K562 (cell line): Measurements from ENCODE around the gene GLRA1. TPM values are rescaled to one million over a fixed set of nuclear protein-coding genes. Genes with fewer than 3 reads are reported as not detected.

ENCODE experiments used
- ATAC-seq: fragments of 200-7000 bp; cut with Tn5 transposase; 3 replicates; pipeline ENCODE4 v1.9.1; 2020; ENCODE audit warnings: moderate library complexity
- BruUV-seq: library from RNA; stranded (reverse); fragments of 400-500 nt; replicated peaks from 2 replicates; lab custom pipeline; 2021; lab: Mats Ljungman, UMichigan
- CTCF ChIA-PET: fragments of 300-600 bp; formaldehyde crosslinking; extraction: SDS; loops from one replicate; lab custom pipeline; 2021; ENCODE audit warnings: low intra/inter-chr PET ratio; lab: Yijun Ruan, JAX
- POLR2A ChIA-PET: fragments of 300-600, 350-650 bp; sonication (Branson Sonifier 250); formaldehyde crosslinking; extraction: SDS; loops from one replicate; lab custom pipeline; 2021; ENCODE audit warnings: antibody characterized with exemption, inconsistent platforms; lab: Yijun Ruan, JAX
- DNase-seq, 4 experiments: peaks; one replicate each; pipeline versions ENCODE4 v3.0.0 to v3.0.0-alpha.2; 2011 to 2018; ENCODE audit warnings: low spot score in 3 of 4, mixed read lengths in 3 of 4; ENCODE audit errors: extremely low read depth in 1 of 4
- FAIRE-seq: peaks from 2 replicates; lab custom pipeline; 2011; peaks lifted over from hg19 to GRCh38; lab: Jason Lieb, UNC
- H2AFZ ChIP-seq: 2 replicates; pipeline ENCODE4 v1.6.0; 2011; ENCODE audit warnings: low read depth, low read length, control low read depth, inconsistent platforms
- H3K27ac ChIP-seq: fragments of 200-600 bp; 3 replicates; pipeline ENCODE4 v1.8.0; 2011; ENCODE audit warnings: low read depth, mild to moderate bottlenecking, control low read depth, inconsistent platforms, low read length, moderate library complexity, mixed read lengths; ENCODE audit errors: extremely low read depth
- H3K27me3 ChIP-seq, 2 experiments: fragments of 300-600 bp in 1 of 2; 2 replicates in 1 of 2; 3 replicates in 1 of 2; pipeline versions ENCODE4 v1.6.0 to v1.8.0; 2011; ENCODE audit warnings: inconsistent platforms in 2 of 2, low read length in 2 of 2, mild to moderate bottlenecking in 1 of 2, mixed read lengths in 1 of 2, moderate library complexity in 1 of 2; ENCODE audit not compliant: control insufficient read depth in 2 of 2, insufficient read depth in 2 of 2
- H3K36me3 ChIP-seq: fragments of 300-600 bp; 3 replicates; pipeline ENCODE4 v1.8.0; 2011; ENCODE audit warnings: mild to moderate bottlenecking, low read length, inconsistent platforms; ENCODE audit not compliant: control insufficient read depth, insufficient read depth
- H3K4me1 ChIP-seq, 2 experiments: fragments of 200-600 bp in 1 of 2; replicated peaks in 1 of 2; 2 replicates in 1 of 2; 3 replicates in 1 of 2; pipeline versions ENCODE4 v1.5.1 to v1.8.0; 2011; ENCODE audit warnings: inconsistent platforms in 2 of 2, low read length in 2 of 2, mild to moderate bottlenecking in 1 of 2, mixed read lengths in 1 of 2, moderate library complexity in 1 of 2; ENCODE audit not compliant: control insufficient read depth in 2 of 2, insufficient read depth in 2 of 2
- H3K4me2 ChIP-seq: 2 replicates; pipeline ENCODE4 v1.6.1; 2011; ENCODE audit warnings: low read length, control low read depth, inconsistent platforms, mixed read lengths; ENCODE audit not compliant: insufficient read depth
- H3K4me3 ChIP-seq: fragments of 200-600 bp; sonication (generic), shearing (Covaris generic); 2 replicates; pipeline ENCODE4 v1.5.1; 2016; ENCODE audit warnings: control low read depth, inconsistent platforms
- H3K79me2 ChIP-seq: fragments of 200-600 bp; 3 replicates; pipeline ENCODE4 v1.8.0; 2011; ENCODE audit warnings: low read length, inconsistent platforms; ENCODE audit not compliant: control insufficient read depth, insufficient read depth
- H3K9ac ChIP-seq, 2 experiments: 2 replicates each; pipeline versions ENCODE4 v1.6.0 to v1.6.1; 2011; ENCODE audit warnings: low read depth in 2 of 2, low read length in 2 of 2, control low read depth in 1 of 2, inconsistent platforms in 1 of 2, mild to moderate bottlenecking in 1 of 2, mixed read lengths in 1 of 2; ENCODE audit not compliant: insufficient read depth in 1 of 2
- H3K9me1 ChIP-seq: one replicate; pipeline ENCODE4 v1.6.0; 2011; ENCODE audit warnings: inconsistent platforms, mild to moderate bottlenecking, low read length, moderate library complexity; ENCODE audit not compliant: control insufficient read depth, insufficient read depth
- H3K9me3 ChIP-seq: replicated peaks from 2 replicates; pipeline ENCODE4 v1.5.1; 2011; ENCODE audit warnings: low read depth, low read length, inconsistent platforms; ENCODE audit not compliant: control insufficient read depth, insufficient read depth
- H4K20me1 ChIP-seq: replicated peaks from 2 replicates; pipeline ENCODE4 v1.6.1; 2011; ENCODE audit warnings: low read length, inconsistent platforms, mixed read lengths; ENCODE audit not compliant: control insufficient read depth, insufficient read depth
- BMI1 ChIP-seq: fragments of 150-350 bp; IDR thresholded peaks from 2 replicates; pipeline ENCODE4 v1.6.1; 2014; ENCODE audit warnings: low read length
- DLX4 ChIP-seq: fragments of 250-450 bp; sonication (Bioruptor Pico); IDR thresholded peaks from 2 replicates; pipeline ENCODE4 v1.6.1; 2021; ENCODE audit warnings: mild to moderate bottlenecking
- E2F8 ChIP-seq: fragments of 450-650 bp; IDR thresholded peaks from 2 replicates; pipeline ENCODE4 v1.7.1; 2018; ENCODE audit warnings: mild to moderate bottlenecking, low read depth; ENCODE audit not compliant: partially characterized antibody
- HMG20A ChIP-seq: fragments of 450-650 bp; formaldehyde crosslinking; conservative IDR thresholded peaks from 2 replicates; pipeline ENCODE4 v1.4.0; 2020; ENCODE audit warnings: mild to moderate bottlenecking, mixed read lengths
- ZEB2 ChIP-seq: fragments of 450-650 bp; IDR thresholded peaks from 2 replicates; pipeline ENCODE4 v1.6.1; 2016
- ZKSCAN1 ChIP-seq: fragments of 150-350 bp; IDR thresholded peaks from 2 replicates; pipeline ENCODE4 v1.6.1; 2016; ENCODE audit warnings: low read depth, low read length
- ZNF133 ChIP-seq: fragments of 250-450 bp; sonication (Bioruptor Pico); IDR thresholded peaks from 2 replicates; pipeline ENCODE4 v1.4.0; 2020; ENCODE audit warnings: mild to moderate bottlenecking
- ZNF263 ChIP-seq: sonication (generic); formaldehyde crosslinking; IDR thresholded peaks from 2 replicates; pipeline ENCODE4 v1.8.0; 2022; ENCODE audit warnings: mild to moderate bottlenecking, missing genetic modification reagents, borderline replicate concordance
- ZNF395 ChIP-seq: fragments of 200-800 bp; sonication (Bioruptor generic); IDR thresholded peaks from 2 replicates; pipeline ENCODE4 v1.6.1; 2017; ENCODE audit warnings: missing genetic modification characterization, missing compliant biosample characterization
- ZNF707 ChIP-seq: fragments of 250-450 bp; sonication (Bioruptor Pico); conservative IDR thresholded peaks from 2 replicates; pipeline ENCODE4 v1.8.0; 2022; ENCODE audit warnings: inconsistent platforms, mild to moderate bottlenecking, moderate library complexity
- ZNF75A ChIP-seq: fragments of 450-650 bp; formaldehyde crosslinking; IDR thresholded peaks from 2 replicates; pipeline ENCODE4 v1.4.0; 2020; ENCODE audit warnings: mild to moderate bottlenecking
- WGBS: fragments of 100-300 bp; shearing (Covaris generic); methylation state at CpG from one replicate; pipeline ENCODE4 v1.1.6; 2016; ENCODE audit warnings: low coverage, mixed read lengths; ENCODE audit not compliant: insufficient coverage; ENCODE audit errors: missing lambda C conversion rate; 5-methylcytosine and 5-hydroxymethylcytosine counted together
- in situ Hi-C: fragments of 300-500 bp; cut with MboI; formaldehyde crosslinking; loops from 4 replicates; pipeline ENCODE4 v1.15.0; 2018; ENCODE audit warnings: inconsistent platforms, mixed read lengths
- intact Hi-C: fragments of 100-400 bp; cut with micrococcal nuclease; formaldehyde crosslinking; loops from 2 replicates; pipeline ENCODE4 v1.14.2; 2022
- polyA plus RNA-seq, 8 experiments: library from polyadenylated mRNA; depleted of rRNA in 4 of 8; stranded (reverse) in 5 of 8; unstranded in 3 of 8; fragments of >200 nt; fragmentation: Nextera tagmentation in 2 of 8; fragmentation: Illumina TruSeq in 1 of 8; extraction: Ambion mirVana in 2 of 8; extraction: Trizol in 1 of 8; gene quantifications; 2 replicates each; pipeline versions ENCODE4 v1.2.1 to v1.2.3, GENCODE V29; 2011 to 2014; ENCODE audit warnings: inconsistent platforms in 1 of 8, missing spikeins in 1 of 8
- total RNA-seq, 7 experiments: library from RNA; depleted of rRNA in 6 of 7; stranded (reverse); fragments of >200 nt in 6 of 7; fragmentation: Illumina TruSeq in 2 of 7; extraction: Trizol in 2 of 7; gene quantifications; 2 replicates each; pipeline versions ENCODE4 v1.2.1 to v1.2.3, GENCODE V29; 2011 to 2021; ENCODE audit warnings: low replicate concordance in 1 of 7

The GLRA1 gene
- total and polyA plus RNA-seq, 9 of the 15 experiments (the other 6 are each of a cell fraction or from before 2014, with no cell fraction given) = not detected

- no TSS peak for BruUV-seq
- Histone ChIP-seq H3K9ac (no peak overlapping the region), H3K9me1 (no peaks in the 10 kb centered on the region), H3K4me2 (no peak overlapping the region), H3K4me3 (no peak overlapping the region), H3K36me3 (peaks cover 23% of the 10 kb centered on the region; the same call in 1 of the 3 replicates), H3K4me1 (no peaks in the 10 kb centered on the region), H2AFZ (no peak overlapping the region), H3K27ac (no peak overlapping the region), H3K79me2 (no peaks in the 10 kb centered on the region), H3K9me3 (0 out of 2 replicates have a peak, but pooled peaks cover 2% of the 10 kb centered on the region), H4K20me1 (no peaks in the 10 kb centered on the region), H3K27me3 (no peaks in the 10 kb centered on the region)
- WGBS = 93% methylated on average over 1 of the region's 1 CpG
- ATAC-seq = no peak
- CTCF ChIA-PET = no interaction called here
- no peak for FAIRE-seq
- POLR2A ChIA-PET = no interaction called here
- TF ChIP-seq DLX4 (no peak), ZKSCAN1 (no peak), ZNF395 (CRISPR knock-in tag) (no peak), E2F8 (no peak), ZNF263 (CRISPR knock-in tag) (no peak), HMG20A (CRISPR knock-in tag) (no peak), ZEB2 (no peak), ZNF707 (CRISPR knock-in tag) (no peak), ZNF133 (CRISPR knock-in tag) (no peak), ZNF75A (CRISPR knock-in tag) (no peak), BMI1 (no peak)
- in situ Hi-C loops (loop anchor here (25.0 kb wide), 1 partner anchor 308 kb away; no protein-coding TSS in a partner anchor), intact Hi-C loops (loop anchor here (10.0 kb wide), 1 partner anchor 515 kb away; no protein-coding TSS in a partner anchor)
- no peak for DNase-seq
These were observed 95.3 kb downstream of the GLRA1 start for GRCh38 chr5:151829370-151829769.
